ENCODE measurements around the gene MAPKAPK2. TPM values are rescaled to one million over a fixed set of nuclear protein-coding genes. Genes with fewer than 3 reads are reported as not detected.

MAPKAPK2 gene
- polyA plus RNA-seq, 1 donor (not counting 4 experiments of a cell fraction or from before 2014, with no cell fraction given) = 41.5 TPM

DNA sequence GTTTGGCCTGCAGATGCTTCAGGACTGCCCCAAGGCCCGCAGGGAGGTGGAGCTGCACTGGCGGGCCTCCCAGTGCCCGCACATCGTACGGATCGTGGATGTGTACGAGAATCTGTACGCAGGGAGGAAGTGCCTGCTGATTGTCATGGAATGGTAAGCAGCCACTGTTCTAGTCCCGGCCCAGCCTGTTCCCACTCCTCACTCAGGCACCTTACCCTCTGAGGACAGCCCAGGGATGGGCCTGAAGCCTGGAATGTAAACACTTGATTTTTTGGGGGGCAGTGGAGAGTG is 43.9 kb downstream of the MAPKAPK2 start:
- TF ChIP-seq EZH2 (IDR thresholded peaks at IDR 0.05; ENCODE audit: low read length) (no peak), CTCF (optimal IDR thresholded peaks at IDR 0.05 in 1 of 3, IDR thresholded peaks at IDR 0.05 in 1 of 3, conservative IDR thresholded peaks at IDR 0.05 in 1 of 3; ENCODE audit: extremely low read depth in 1 of 3, insufficient read depth in 2 of 3, low read length in 3 of 3) (no peak)
- H3K79me2 ChIP-seq (ENCODE audit: control insufficient read depth, insufficient read depth, low read length) = peaks cover 47% of the 10 kb centered on the region
- peaks cover 10% of the 10 kb centered on the region for H3K9me1 ChIP-seq (ENCODE audit: control insufficient read depth, extremely low read depth, insufficient read depth, low read length)
- no peaks in the 10 kb centered on the region for H3K9me3 ChIP-seq (ENCODE audit: control insufficient read depth, low read depth, low read length)
- no peak overlapping the region for H3K9ac ChIP-seq (ENCODE audit: control insufficient read depth, extremely low read depth, insufficient read depth, low read length)
- dilution Hi-C loops (cut with MboI; ENCODE audit: extremely low pct_ligation_motif_present, low sequenced_read_pairs) = no loop called here
- H2AFZ ChIP-seq (ENCODE audit: control insufficient read depth, low read length) = no peak overlapping the region
- FAIRE-seq = no peak
- no peaks in the 10 kb centered on the region for H3K27me3 ChIP-seq (ENCODE audit: control insufficient read depth, extremely low read depth, insufficient read depth, low read length)
- H3K4me2 ChIP-seq (ENCODE audit: control insufficient read depth, extremely low read depth, insufficient read depth, low read depth, low read length) = no peak overlapping the region
- peaks cover 26 to 31% of the 10 kb centered on the region in 2 experiments for H3K36me3 ChIP-seq (ENCODE audit: control insufficient read depth in 2 of 2, extremely low read depth in 1 of 2, insufficient read depth in 2 of 2, low read length in 2 of 2)
- no peak for DNase-seq (ENCODE audit: low read depth, low spot score)
- H3K27ac ChIP-seq (ENCODE audit: control insufficient read depth, insufficient read depth, low read length) = no peak overlapping the region
- peaks cover 7% of the 10 kb centered on the region for H3K4me1 ChIP-seq (ENCODE audit: control insufficient read depth, extremely low read depth, insufficient read depth, low read length)
- H3K4me3 ChIP-seq (ENCODE audit: control insufficient read depth in 2 of 3, extremely low read depth in 1 of 3, insufficient read depth in 2 of 3, low read depth in 1 of 3, low read length in 3 of 3) = no peak overlapping the region
- H4K20me1 ChIP-seq (ENCODE audit: control insufficient read depth, extremely low read depth, insufficient read depth, low read length) = peaks cover 37% of the 10 kb centered on the region

DNA sequence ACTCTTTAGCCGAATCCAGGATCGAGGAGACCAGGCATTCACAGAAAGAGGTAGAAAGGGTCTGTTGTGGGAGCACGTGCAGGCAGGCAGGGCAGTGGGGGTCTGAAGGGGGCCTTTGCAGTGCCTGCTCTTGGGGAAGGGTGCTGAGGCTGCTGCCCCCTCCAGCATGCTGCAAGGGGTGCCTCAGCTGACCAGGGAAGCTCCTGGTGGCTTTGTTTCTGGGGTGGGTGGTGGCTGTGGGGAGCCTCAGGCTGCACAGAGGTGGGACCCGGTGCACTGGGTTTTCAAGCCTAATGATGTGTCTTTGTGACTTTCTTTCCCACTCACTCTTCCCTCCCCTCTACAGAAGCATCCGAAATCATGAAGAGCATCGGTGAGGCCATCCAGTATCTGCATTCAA is 44.3 kb downstream of the MAPKAPK2 start:
- TF ChIP-seq EZH2 (IDR thresholded peaks at IDR 0.05; ENCODE audit: low read length) (no peak), CTCF (optimal IDR thresholded peaks at IDR 0.05 in 1 of 3, IDR thresholded peaks at IDR 0.05 in 1 of 3, conservative IDR thresholded peaks at IDR 0.05 in 1 of 3; ENCODE audit: extremely low read depth in 1 of 3, insufficient read depth in 2 of 3, low read length in 3 of 3) (no peak)
- dilution Hi-C loops (cut with MboI; ENCODE audit: extremely low pct_ligation_motif_present, low sequenced_read_pairs) = no loop called here
- Histone ChIP-seq H4K20me1 (ENCODE audit: control insufficient read depth, extremely low read depth, insufficient read depth, low read length) (peaks cover 33% of the 10 kb centered on the region), H3K4me2 (ENCODE audit: control insufficient read depth, extremely low read depth, insufficient read depth, low read depth, low read length) (no peak overlapping the region), H3K27ac (ENCODE audit: control insufficient read depth, insufficient read depth, low read length) (no peak overlapping the region), H3K9ac (ENCODE audit: control insufficient read depth, extremely low read depth, insufficient read depth, low read length) (no peak overlapping the region), H3K36me3 (ENCODE audit: control insufficient read depth in 2 of 2, extremely low read depth in 1 of 2, insufficient read depth in 2 of 2, low read length in 2 of 2) (peaks cover 26 to 31% of the 10 kb centered on the region in 2 experiments), H3K4me1 (ENCODE audit: control insufficient read depth, extremely low read depth, insufficient read depth, low read length) (peaks cover 3% of the 10 kb centered on the region), H3K9me3 (ENCODE audit: control insufficient read depth, low read depth, low read length) (no peaks in the 10 kb centered on the region), H3K9me1 (ENCODE audit: control insufficient read depth, extremely low read depth, insufficient read depth, low read length) (peaks cover 7% of the 10 kb centered on the region), H3K4me3 (ENCODE audit: control insufficient read depth in 2 of 3, extremely low read depth in 1 of 3, insufficient read depth in 2 of 3, low read depth in 1 of 3, low read length in 3 of 3) (no peak overlapping the region), H3K27me3 (ENCODE audit: control insufficient read depth, extremely low read depth, insufficient read depth, low read length) (no peaks in the 10 kb centered on the region), H2AFZ (ENCODE audit: control insufficient read depth, low read length) (no peak overlapping the region), H3K79me2 (ENCODE audit: control insufficient read depth, insufficient read depth, low read length) (peaks cover 44% of the 10 kb centered on the region)
- FAIRE-seq (no peak), DNase-seq (ENCODE audit: low read depth, low spot score) (no peak)
